H1 (cell line): ENCODE measurements around the gene CBLB. TPM values are rescaled to one million over a fixed set of nuclear protein-coding genes. Genes with fewer than 3 reads are reported as not detected.

Source experiments
- RNF2 ChIP-seq: fragments of 200-900, 300-1000 bp; sonication (generic); IDR thresholded peaks from 2 replicates; pipeline ENCODE4 v1.7.1; 2016; ENCODE audit warnings: borderline replicate concordance, low read depth, mild to moderate bottlenecking, antibody characterized with exemption, low read length; ENCODE audit not compliant: poor library complexity, severe bottlenecking; ENCODE audit errors: missing control alignments
- polyA plus RNA-seq, 7 experiments: library from polyadenylated mRNA; depleted of rRNA in 3 of 7; stranded (reverse) in 5 of 7; unstranded in 2 of 7; fragments of >200 nt in 5 of 7; fragments of 200-250 nt in 2 of 7; gene quantifications; 1 replicate in 5 of 7; 2 replicates in 1 of 7; 4 replicates in 1 of 7; pipeline versions ENCODE4 v1.2.1 to v1.2.3, GENCODE V29; 2011 to 2013; ENCODE audit warnings: missing spikeins in 2 of 7, mixed read lengths in 2 of 7
- total RNA-seq: library from RNA; stranded (reverse); fragmentation: NEBNext Ultra II Directional; extraction: Animal tissue kit (Norgen Biotek cat#: 25700); gene quantifications from 2 replicates; pipeline ENCODE4 v1.2.1, GENCODE V29; 2021

CBLB gene
- total and polyA plus RNA-seq, 2 of the 8 experiments (the other 6 are each of a cell fraction or from before 2014, with no cell fraction given): 14.5 to 26.0 TPM

DNA sequence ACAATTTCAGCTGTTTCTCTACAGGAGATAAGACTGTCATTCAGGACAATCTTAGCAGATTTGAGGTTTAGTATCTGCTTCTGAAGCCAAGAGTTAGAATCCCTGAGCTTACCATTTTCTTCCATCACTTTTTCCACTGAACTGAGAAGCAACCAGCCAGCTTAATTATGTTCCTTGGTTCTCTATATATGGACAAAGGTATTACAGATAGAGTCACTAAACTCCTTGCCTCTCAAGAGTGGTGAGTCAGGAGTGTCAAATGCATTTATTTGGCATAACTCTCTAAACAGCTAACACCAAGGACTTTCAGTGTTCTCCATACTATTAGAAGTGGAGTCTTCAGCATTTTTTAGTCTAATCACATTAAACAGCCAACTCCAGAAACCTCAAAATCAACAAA, 262.8 kb downstream of the CBLB start (continued):
- TF ChIP-seq RNF2: no peak
- TF ChIP-seq, all 59 proteins: peak for 0
